Smooth muscle cell (in vitro differentiated cells): ENCODE measurements around the gene WBP11. TPM values are rescaled to one million over a fixed set of nuclear protein-coding genes. Genes with fewer than 3 reads are reported as not detected.

Experiments used
- DNase-seq: peaks from one replicate; lab custom pipeline; 2025; ENCODE audit not compliant: unreplicated experiment; lab: John Stamatoyannopoulos, UW
- H2AFZ ChIP-seq: fragments of 200-600 bp; sonication (generic); 2 replicates; pipeline ENCODE4 v1.6.0; 2016; ENCODE audit warnings: antibody characterized with exemption, low read depth, mild to moderate bottlenecking
- H3F3A ChIP-seq: fragments of 200-600 bp; sonication (generic); 2 replicates; pipeline ENCODE4 v1.6.0; 2017; ENCODE audit warnings: antibody characterized with exemption, low read depth
- H3K27ac ChIP-seq: fragments of 200-600 bp; sonication (generic); 2 replicates; pipeline ENCODE4 v1.5.1; 2016; ENCODE audit warnings: low read depth, mild to moderate bottlenecking
- H3K27me3 ChIP-seq: fragments of 200-600 bp; sonication (generic); 2 replicates; pipeline ENCODE4 v1.6.1; 2016; ENCODE audit warnings: low read depth, mild to moderate bottlenecking
- H3K36me3 ChIP-seq: fragments of 200-600 bp; sonication (generic); 2 replicates; pipeline ENCODE4 v1.5.1; 2016; ENCODE audit warnings: low read depth
- H3K4me1 ChIP-seq: fragments of 200-600 bp; sonication (generic); 2 replicates; pipeline ENCODE4 v1.5.1; 2016; ENCODE audit warnings: low read depth
- H3K4me2 ChIP-seq: fragments of 200-600 bp; sonication (generic); 2 replicates; pipeline ENCODE4 v1.6.0; 2016; ENCODE audit warnings: mild to moderate bottlenecking
- H3K4me3 ChIP-seq: fragments of 200-600 bp; sonication (generic); 2 replicates; pipeline ENCODE4 v1.5.1; 2016; ENCODE audit warnings: mild to moderate bottlenecking
- H3K79me2 ChIP-seq: fragments of 200-600 bp; sonication (generic); 2 replicates; pipeline ENCODE4 v1.6.0; 2016; ENCODE audit warnings: low read depth, mild to moderate bottlenecking
- H3K9ac ChIP-seq: fragments of 200-600 bp; sonication (generic); 2 replicates; pipeline ENCODE4 v1.6.0; 2016; ENCODE audit warnings: low read depth
- H3K9me3 ChIP-seq: fragments of 200-600 bp; sonication (generic); replicated peaks from 2 replicates; pipeline ENCODE4 v1.5.1; 2016; ENCODE audit warnings: low read depth
- H4K20me1 ChIP-seq: fragments of 200-600 bp; sonication (generic); 2 replicates; pipeline ENCODE4 v1.6.0; 2016; ENCODE audit warnings: low read depth
- CTCF ChIP-seq: fragments of 200-600 bp; sonication (generic); IDR thresholded peaks from 2 replicates; pipeline ENCODE4 v1.5.1; 2017; ENCODE audit warnings: borderline replicate concordance, mild to moderate bottlenecking, antibody characterized with exemption; ENCODE audit not compliant: insufficient read depth, poor library complexity, severe bottlenecking
- WGBS: methylation state at CpG from one replicate; pipeline ENCODE4 v1.1.7; 2016; ENCODE audit warnings: low lambda C conversion rate; 5-methylcytosine and 5-hydroxymethylcytosine counted together
- polyA plus RNA-seq: library from polyadenylated mRNA; unstranded; fragments of >200 nt; fragmentation: Nextera tagmentation; extraction: Ambion mirVana; gene quantifications from 2 replicates; pipeline ENCODE4 v1.2.1, GENCODE V29; 2016
- total RNA-seq: library from RNA; depleted of rRNA; stranded (reverse); fragments of >200 nt; gene quantifications from 2 replicates; pipeline ENCODE4 v1.2.3, GENCODE V29; 2014

The WBP11 gene
- total and polyA plus RNA-seq, 2 experiments from 2014 or later: 20.6 to 55.7 TPM

- peak; percentile 43 for TF ChIP-seq CTCF
- Histone ChIP-seq H3K4me2 (peak overlapping the region; percentile 79), H3F3A (peaks cover 6% of the 10 kb centered on the region), H3K27me3 (no peaks in the 10 kb centered on the region), H3K4me3 (peak overlapping the region; percentile 30), H3K9me3 (no peaks in the 10 kb centered on the region), H3K36me3 (no peaks in the 10 kb centered on the region), H3K9ac (no peak overlapping the region), H4K20me1 (no peaks in the 10 kb centered on the region), H2AFZ (peak overlapping the region; percentile 56), H3K79me2 (no peaks in the 10 kb centered on the region), H3K4me1 (no peaks in the 10 kb centered on the region), H3K27ac (no peak overlapping the region)
- DNase-seq: no peak
- 29% methylated on average over 17 of the region's 17 CpGs for WGBS
Observed at GRCh38 chr12:14756334-14757143, 46.7 kb downstream of the WBP11 start.

DNA sequence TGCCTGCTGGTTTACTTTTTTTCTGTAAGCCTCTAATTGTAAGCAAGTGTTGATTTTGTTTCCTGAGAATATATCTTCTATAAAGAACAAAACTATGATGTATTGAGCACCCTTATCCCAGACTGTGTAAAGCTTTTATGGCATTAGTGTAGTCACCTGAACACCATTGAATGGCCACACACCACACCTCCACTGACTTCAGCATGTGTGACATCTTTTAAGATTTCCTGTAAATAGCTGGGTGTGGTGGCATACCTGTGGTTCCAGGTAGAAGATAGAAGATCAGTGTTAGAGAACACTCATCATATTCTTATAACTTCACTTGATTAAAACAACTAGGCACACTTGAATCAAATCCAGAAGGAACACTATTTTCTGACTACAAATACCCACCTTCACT lies 51.3 kb downstream of the WBP11 start:
- no peak overlapping the region for H3K4me3 ChIP-seq
- no peaks in the 10 kb centered on the region for H4K20me1 ChIP-seq
- H2AFZ ChIP-seq: no peak overlapping the region
- no peak overlapping the region for H3K9ac ChIP-seq
- DNase-seq: no peak
- no peaks in the 10 kb centered on the region for H3F3A ChIP-seq
- H3K4me2 ChIP-seq: no peak overlapping the region
- no peak overlapping the region for H3K27ac ChIP-seq
- no peaks in the 10 kb centered on the region for H3K4me1 ChIP-seq
- no peaks in the 10 kb centered on the region for H3K36me3 ChIP-seq
- no peaks in the 10 kb centered on the region for H3K79me2 ChIP-seq
- H3K27me3 ChIP-seq: no peaks in the 10 kb centered on the region
- no peaks in the 10 kb centered on the region for H3K9me3 ChIP-seq
- no peak for TF ChIP-seq CTCF

DNA sequence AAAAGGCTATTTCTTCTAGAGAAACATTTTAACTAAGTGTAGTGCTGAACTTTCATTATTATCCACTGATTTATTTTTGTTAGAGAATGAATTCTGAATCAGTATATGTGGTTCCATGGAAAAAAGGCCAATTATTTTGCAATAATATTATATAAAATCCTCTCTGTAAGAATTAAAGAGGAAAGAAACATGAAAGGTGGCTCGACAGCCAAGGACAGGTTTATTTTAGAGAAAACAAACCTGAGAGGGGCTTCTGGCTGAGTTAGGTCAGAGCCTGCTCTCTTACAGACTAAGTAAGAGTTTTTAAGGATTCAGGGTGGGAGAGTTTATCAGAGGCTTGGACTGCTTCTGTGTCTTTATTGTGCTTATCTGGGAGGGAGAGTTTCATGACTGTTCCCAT lies 60.2 kb downstream of the WBP11 start:
- 97% methylated on average over 1 of the region's 1 CpG for WGBS
- DNase-seq: no peak
- H3K36me3 ChIP-seq: no peaks in the 10 kb centered on the region

More for the DNA sequence above, 60.2 kb downstream of the WBP11 start:
- H3K4me2 ChIP-seq: no peak overlapping the region
- H3K79me2 ChIP-seq: no peaks in the 10 kb centered on the region
- H3K9me3 ChIP-seq: no peaks in the 10 kb centered on the region
- H3K27me3 ChIP-seq: no peaks in the 10 kb centered on the region
- no peak overlapping the region for H3K9ac ChIP-seq
- H2AFZ ChIP-seq: no peak overlapping the region
- no peaks in the 10 kb centered on the region for H4K20me1 ChIP-seq
- no peak for TF ChIP-seq CTCF
- H3K27ac ChIP-seq: no peak overlapping the region
- no peak overlapping the region for H3K4me3 ChIP-seq
- H3F3A ChIP-seq: no peaks in the 10 kb centered on the region
- H3K4me1 ChIP-seq: no peaks in the 10 kb centered on the region
